GM12878 (cell line): ENCODE measurements around the gene TMEM250. TPM values are rescaled to one million over a fixed set of nuclear protein-coding genes. Genes with fewer than 3 reads are reported as not detected.

Experiments used
- ATAC-seq: fragments of 200-7000 bp; cut with Tn5 transposase; 3 replicates; pipeline ENCODE4 v1.9.1; 2020; ENCODE audit warnings: mild to moderate bottlenecking, moderate library complexity
- BruUV-seq: library from RNA; stranded (reverse); fragments of 400-500 nt; replicated peaks from 2 replicates; lab custom pipeline; 2021; lab: Mats Ljungman, UMichigan
- CTCF ChIA-PET: fragments of 300-600 bp; sonication (Branson Sonifier 250); formaldehyde crosslinking; extraction: SDS; loops from one replicate; lab custom pipeline; 2021; ENCODE audit warnings: inconsistent platforms; lab: Yijun Ruan, JAX
- POLR2A ChIA-PET: fragments of 350-600 bp; formaldehyde crosslinking; extraction: SDS; loops from one replicate; lab custom pipeline; 2021; ENCODE audit warnings: inconsistent platforms; lab: Charles Lee
- RAD21 ChIA-PET: fragments of 300-600 bp; sonication (Branson Sonifier 250); formaldehyde crosslinking; loops from one replicate; lab custom pipeline; 2023; ENCODE audit warnings: antibody characterized with exemption; ENCODE audit not compliant: unreplicated experiment; lab: Charles Lee
- SMC1A ChIA-PET: fragments of 300-600 bp; sonication (Branson Sonifier 250); formaldehyde crosslinking; loops from one replicate; lab custom pipeline; 2023; ENCODE audit not compliant: unreplicated experiment, uncharacterized antibody; lab: Charles Lee
- DNase-seq: peaks from one replicate; pipeline ENCODE4 v3.0.0-alpha.2; 2011; ENCODE audit warnings: low read depth, low spot score
- FAIRE-seq: peaks from 3 replicates; lab custom pipeline; 2011; peaks lifted over from hg19 to GRCh38; lab: Jason Lieb, UNC
- H2AFZ ChIP-seq: 2 replicates; pipeline ENCODE4 v1.6.0; 2011; ENCODE audit warnings: low read depth, low read length, control low read depth; ENCODE audit not compliant: control insufficient read depth
- H3K27ac ChIP-seq: 2 replicates; pipeline ENCODE4 v1.5.1; 2011; ENCODE audit warnings: control low read depth; ENCODE audit not compliant: control insufficient read depth, insufficient read depth
- H3K27me3 ChIP-seq, 2 experiments: replicated peaks in 1 of 2; 2 replicates each; pipeline versions ENCODE4 v1.6.0 to v1.6.1; 2011; ENCODE audit warnings: low read length in 1 of 2; ENCODE audit not compliant: control insufficient read depth in 2 of 2, insufficient read depth in 2 of 2
- H3K36me3 ChIP-seq, 2 experiments: 2 replicates each; pipeline ENCODE4 v1.5.1; 2011; ENCODE audit warnings: low read length in 1 of 2; ENCODE audit not compliant: control insufficient read depth in 2 of 2, insufficient read depth in 2 of 2
- H3K4me1 ChIP-seq: 2 replicates; pipeline ENCODE4 v1.6.1; 2011; ENCODE audit warnings: mild to moderate bottlenecking, low read length, moderate library complexity, mixed read lengths; ENCODE audit not compliant: control insufficient read depth, insufficient read depth
- H3K4me2 ChIP-seq: 2 replicates; pipeline ENCODE4 v1.6.0; 2011; ENCODE audit warnings: control low read depth; ENCODE audit not compliant: control insufficient read depth, insufficient read depth
- H3K4me3 ChIP-seq: fragments of 200-600 bp; sonication (generic); 2 replicates; pipeline ENCODE4 v1.5.1; 2016
- H3K79me2 ChIP-seq: 2 replicates; pipeline ENCODE4 v1.6.0; 2011; ENCODE audit warnings: low read length; ENCODE audit not compliant: control insufficient read depth, insufficient read depth
- H3K9ac ChIP-seq: 2 replicates; pipeline ENCODE4 v1.8.0; 2011; ENCODE audit warnings: low read length, control low read depth, mixed read lengths; ENCODE audit not compliant: control insufficient read depth, insufficient read depth
- H3K9me3 ChIP-seq: replicated peaks from 3 replicates; pipeline ENCODE4 v1.5.1; 2011; ENCODE audit warnings: mild to moderate bottlenecking, low read length; ENCODE audit not compliant: control insufficient read depth, insufficient read depth
- H4K20me1 ChIP-seq: 2 replicates; pipeline ENCODE4 v1.6.0; 2011; ENCODE audit not compliant: control insufficient read depth, insufficient read depth
- ASH2L ChIP-seq: fragments of 300-600, 200-600 bp; sonication (generic); IDR thresholded peaks from 2 replicates; pipeline ENCODE4 v1.6.1; 2017; ENCODE audit warnings: low read depth, mild to moderate bottlenecking, borderline replicate concordance
- BHLHE40 ChIP-seq, 2 experiments: fragments of 450-650 bp in 1 of 2; IDR thresholded peaks; 2 replicates each; pipeline ENCODE4 v1.6.1; 2011 to 2017; ENCODE audit warnings: low read depth in 2 of 2, borderline replicate concordance in 1 of 2, improper control_type of control experiment in 1 of 2, low read length in 1 of 2, mild to moderate bottlenecking in 1 of 2
- BRCA1 ChIP-seq: IDR thresholded peaks from 2 replicates; pipeline ENCODE4 v1.6.1; 2011; ENCODE audit warnings: low read depth, low read length, improper control_type of control experiment
- GATAD2B ChIP-seq: fragments of 450-650 bp; conservative IDR thresholded peaks from 2 replicates; pipeline ENCODE4 v1.6.1; 2017; ENCODE audit warnings: low read depth, mild to moderate bottlenecking, moderate library complexity
- HCFC1 ChIP-seq: fragments of 150-350 bp; IDR thresholded peaks from 2 replicates; pipeline ENCODE4 v1.6.1; 2014; ENCODE audit warnings: low read length
- HSF1 ChIP-seq: fragments of 150-350 bp; IDR thresholded peaks from 2 replicates; pipeline ENCODE4 v1.6.1; 2014; ENCODE audit warnings: mild to moderate bottlenecking, low read depth, low read length
- IKZF1 ChIP-seq: fragments of 450-650 bp; conservative IDR thresholded peaks from 2 replicates; pipeline ENCODE4 v1.6.1; 2017; ENCODE audit warnings: antibody characterized with exemption, mild to moderate bottlenecking
- LARP7 ChIP-seq: fragments of 450-650 bp; IDR thresholded peaks from 2 replicates; pipeline ENCODE4 v1.6.1; 2017; ENCODE audit warnings: mild to moderate bottlenecking
- MEF2A ChIP-seq: IDR thresholded peaks from 2 replicates; pipeline ENCODE4 v1.6.1; 2011; ENCODE audit warnings: low read depth, mild to moderate bottlenecking, low read length, moderate library complexity; ENCODE audit not compliant: insufficient read depth
- MYB ChIP-seq: fragments of 150-350 bp; IDR thresholded peaks from 2 replicates; pipeline ENCODE4 v1.6.1; 2014; ENCODE audit warnings: mild to moderate bottlenecking, low read depth, low read length, borderline replicate concordance
- RAD21 ChIP-seq: IDR thresholded peaks from 2 replicates; pipeline ENCODE4 v1.6.1; 2011; ENCODE audit warnings: mild to moderate bottlenecking, low read depth, low read length, moderate library complexity; ENCODE audit not compliant: insufficient read depth
- RB1 ChIP-seq: fragments of 450-650 bp; formaldehyde crosslinking; IDR thresholded peaks from 2 replicates; pipeline ENCODE4 v1.6.1; 2017; ENCODE audit warnings: mild to moderate bottlenecking, borderline replicate concordance
- SMC3 ChIP-seq: IDR thresholded peaks from 2 replicates; pipeline ENCODE4 v1.6.1; 2011; ENCODE audit warnings: low read length, improper control_type of control experiment, borderline replicate concordance
- STAT1 ChIP-seq: fragments of 450-650 bp; conservative IDR thresholded peaks from 2 replicates; pipeline ENCODE4 v1.6.1; 2014; ENCODE audit warnings: antibody characterized with exemption, mild to moderate bottlenecking
- TCF12 ChIP-seq: IDR thresholded peaks from 2 replicates; pipeline ENCODE4 v1.6.1; 2011; ENCODE audit warnings: low read depth, mild to moderate bottlenecking, low read length
- YY1 ChIP-seq: IDR thresholded peaks from 2 replicates; pipeline ENCODE4 v1.6.1; 2011; ENCODE audit warnings: low read depth, mild to moderate bottlenecking, low read length
- WGBS: methylation state at CpG from one replicate; pipeline ENCODE4 v1.1.6; 2016; ENCODE audit warnings: low lambda C conversion rate; ENCODE audit not compliant: insufficient replicate concordance, insufficient coverage; ENCODE audit errors: missing lambda C conversion rate; 5-methylcytosine and 5-hydroxymethylcytosine counted together
- in situ Hi-C: fragments of 300-500 bp; cut with MboI; formaldehyde crosslinking; loops from 9 replicates; pipeline ENCODE4 v1.14.3; 2018; ENCODE audit warnings: mixed read lengths
- intact Hi-C: fragments of 100-400 bp; cut with micrococcal nuclease; formaldehyde crosslinking; loops from one replicate; pipeline ENCODE4 v1.14.2; 2022; ENCODE audit not compliant: unreplicated experiment
- polyA plus RNA-seq, 11 experiments: library from polyadenylated mRNA; depleted of rRNA in 4 of 11; unstranded in 6 of 11; stranded (reverse) in 5 of 11; fragments of >200 nt; fragmentation: Nextera tagmentation in 4 of 11; fragmentation: Illumina TruSeq in 1 of 11; extraction: Ambion mirVana in 4 of 11; extraction: Trizol in 1 of 11; gene quantifications; 1 replicate in 1 of 11; 2 replicates in 10 of 11; pipeline versions ENCODE4 v1.2.1 to v1.2.3, GENCODE V29; 2011 to 2016; ENCODE audit warnings: inconsistent platforms in 2 of 11, missing spikeins in 2 of 11, low read depth in 1 of 11
- total RNA-seq, 4 experiments: library from RNA; depleted of rRNA in 3 of 4; stranded (reverse); fragments of >200 nt in 3 of 4; fragmentation: Illumina TruSeq in 1 of 4; extraction: Trizol in 1 of 4; gene quantifications; 2 replicates each; pipeline versions ENCODE4 v1.2.1 to v1.2.3, GENCODE V29; 2013 to 2021
- TF ChIP-seq, protein P1 (sequence below), 3 experiments: IDR thresholded peaks in 2 of 3; conservative IDR thresholded peaks in 1 of 3; 2 replicates each; pipeline ENCODE4 v1.5.1; 2011; ENCODE audit warnings: low read depth in 3 of 3, low read length in 3 of 3, mild to moderate bottlenecking in 3 of 3, control low read depth in 2 of 3, moderate library complexity in 2 of 3, inconsistent platforms in 1 of 3, mixed read lengths in 1 of 3; ENCODE audit not compliant: control insufficient read depth in 2 of 3, insufficient read depth in 1 of 3; ENCODE audit errors: extremely low read depth in 1 of 3
- TF ChIP-seq, protein P2 (sequence below): IDR thresholded peaks from 2 replicates; pipeline ENCODE4 v1.6.1; 2012; ENCODE audit warnings: low read depth, low read length, improper control_type of control experiment

Gene TMEM250
- total and polyA plus RNA-seq, 10 of the 15 experiments (the other 5 are each of a cell fraction or from before 2014, with no cell fraction given): 0.39 to 39.9 (median 8.5) TPM

GRCh38 chr9:136122425-136123383 lies 4.0 kb upstream of the TMEM250 start:
- Histone ChIP-seq H3K27ac (no peak overlapping the region), H3K9ac (no peak overlapping the region), H3K4me1 (no peaks in the 10 kb centered on the region), H3K4me2 (no peak overlapping the region), H3K36me3 (no peaks in the 10 kb centered on the region; a peak in 1 of 4 replicates), H3K27me3 (no peaks in the 10 kb centered on the region; a peak in 2 of 4 replicates), H4K20me1 (no peaks in the 10 kb centered on the region), H3K4me3 (no peak overlapping the region), H2AFZ (no peak overlapping the region), H3K9me3 (no peaks in the 10 kb centered on the region; the same call in 2 of the 3 replicates), H3K79me2 (peaks cover 19% of the 10 kb centered on the region)
- ChIA-PET SMC1A (interaction anchor here (0.9 to 2.4 kb wide), 6 partner anchors 29 to 167 kb away, joined by 3 to 15 read pairs (median 5); partner anchors contain the start of gene UBAC1), RAD21 (interaction anchor here (1.0 to 4.4 kb wide), 3 partner anchors 33 to 156 kb away, joined by 4 to 28 read pairs (median 9); no protein-coding TSS in a partner anchor), CTCF (interaction anchor here (0.6 to 6.2 kb wide), 12 partner anchors 16 to 522 kb away, joined by 3 to 59 read pairs (median 4); no protein-coding TSS in a partner anchor), POLR2A (interaction anchor here (0.5 to 1.1 kb wide), 2 partner anchors 16 to 114 kb away, joined by 3 to 5 read pairs; no protein-coding TSS in a partner anchor)
- 0 out of 4 replicates have a peak, but pooled peaks of 1 of the 2 experiments have one; percentile 33 for TF ChIP-seq BHLHE40 (IDR thresholded peaks at IDR 0.05; ENCODE audit: borderline replicate concordance in 1 of 2, low read depth in 2 of 2, low read length in 1 of 2)
- peak; percentile 54; the same call in 1 of the 2 replicates for TF ChIP-seq GATAD2B
- peak; percentile 79 for TF ChIP-seq YY1
- TF ChIP-seq MYB: peak; percentile 63; the same call in 1 of the 2 replicates
- TF ChIP-seq IKZF1: 0 out of 2 replicates have a peak, but pooled peaks have one; percentile 20
- no peak for TF ChIP-seq BRCA1
- TF ChIP-seq, protein P1, sequence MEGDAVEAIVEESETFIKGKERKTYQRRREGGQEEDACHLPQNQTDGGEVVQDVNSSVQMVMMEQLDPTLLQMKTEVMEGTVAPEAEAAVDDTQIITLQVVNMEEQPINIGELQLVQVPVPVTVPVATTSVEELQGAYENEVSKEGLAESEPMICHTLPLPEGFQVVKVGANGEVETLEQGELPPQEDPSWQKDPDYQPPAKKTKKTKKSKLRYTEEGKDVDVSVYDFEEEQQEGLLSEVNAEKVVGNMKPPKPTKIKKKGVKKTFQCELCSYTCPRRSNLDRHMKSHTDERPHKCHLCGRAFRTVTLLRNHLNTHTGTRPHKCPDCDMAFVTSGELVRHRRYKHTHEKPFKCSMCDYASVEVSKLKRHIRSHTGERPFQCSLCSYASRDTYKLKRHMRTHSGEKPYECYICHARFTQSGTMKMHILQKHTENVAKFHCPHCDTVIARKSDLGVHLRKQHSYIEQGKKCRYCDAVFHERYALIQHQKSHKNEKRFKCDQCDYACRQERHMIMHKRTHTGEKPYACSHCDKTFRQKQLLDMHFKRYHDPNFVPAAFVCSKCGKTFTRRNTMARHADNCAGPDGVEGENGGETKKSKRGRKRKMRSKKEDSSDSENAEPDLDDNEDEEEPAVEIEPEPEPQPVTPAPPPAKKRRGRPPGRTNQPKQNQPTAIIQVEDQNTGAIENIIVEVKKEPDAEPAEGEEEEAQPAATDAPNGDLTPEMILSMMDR (IDR thresholded peaks at IDR 0.05 in 2 of 3, conservative IDR thresholded peaks at IDR 0.05 in 1 of 3; ENCODE audit: control insufficient read depth in 2 of 3, extremely low read depth in 1 of 3, insufficient read depth in 1 of 3, low read depth in 3 of 3, low read length in 3 of 3): peak; percentile 90 to 98 (median 95); a peak in 5 of 6 replicates
- TF ChIP-seq STAT1: peak; percentile 68; the same call in 1 of the 2 replicates
- 0 out of 2 replicates have a peak, but pooled peaks have one; percentile 37 for TF ChIP-seq LARP7
- TF ChIP-seq HSF1: 0 out of 2 replicates have a peak, but pooled peaks have one; percentile 32
- peak; percentile 74; the same call in 1 of the 2 replicates for TF ChIP-seq RB1
- TF ChIP-seq ASH2L: no peak
- TF ChIP-seq SMC3: peak; percentile 99
- peak; percentile 98 for TF ChIP-seq RAD21
- TF ChIP-seq MEF2A: no peak
- TF ChIP-seq, protein P2, sequence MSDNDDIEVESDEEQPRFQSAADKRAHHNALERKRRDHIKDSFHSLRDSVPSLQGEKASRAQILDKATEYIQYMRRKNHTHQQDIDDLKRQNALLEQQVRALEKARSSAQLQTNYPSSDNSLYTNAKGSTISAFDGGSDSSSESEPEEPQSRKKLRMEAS: no peak
- 0 out of 2 replicates have a peak, but pooled peaks have one; percentile 16 for TF ChIP-seq HCFC1
- 0 out of 2 replicates have a peak, but pooled peaks have one; percentile 3 for TF ChIP-seq TCF12
- in situ Hi-C loops (loop anchor here (5.0 kb wide), 2 partner anchors 160 to 255 kb away; partner anchors contain the start of gene UBAC1), intact Hi-C loops (loop anchor here (1.0 to 10.0 kb wide), 4 partner anchors 33 to 518 kb away; no protein-coding TSS in a partner anchor)
- FAIRE-seq (peak; percentile 92), ATAC-seq (peak; percentile 47), DNase-seq (no peak)
- BruUV-seq: no TSS peak
- WGBS: 29% methylated on average over 44 of the region's 45 CpGs
